GM13976 (cell line): Measurements from ENCODE around the gene AAGAB.

Experiments
- DNase-seq: peaks from one replicate; pipeline ENCODE4 v3.0.0; 2012; ENCODE audit warnings: low spot score
- CTCF ChIP-seq: IDR thresholded peaks from 2 replicates; pipeline ENCODE4 v1.5.1; 2012; ENCODE audit warnings: borderline replicate concordance, mild to moderate bottlenecking; ENCODE audit not compliant: insufficient read depth; ENCODE audit errors: extremely low read depth, missing control alignments, control extremely low read depth
- in situ Hi-C: fragments of 300-500 bp; cut with MboI; formaldehyde crosslinking; loops from one replicate; pipeline ENCODE4 v1.12.0; 2022; ENCODE audit warnings: low sequenced_read_pairs, mixed read lengths, inconsistent platforms; ENCODE audit not compliant: unreplicated experiment

Gene AAGAB

GRCh38 chr15:67201136-67201535 is 53.3 kb downstream of the AAGAB start:
- no peak for TF ChIP-seq CTCF
- in situ Hi-C loops: no loop called here
- no peak for DNase-seq

DNA sequence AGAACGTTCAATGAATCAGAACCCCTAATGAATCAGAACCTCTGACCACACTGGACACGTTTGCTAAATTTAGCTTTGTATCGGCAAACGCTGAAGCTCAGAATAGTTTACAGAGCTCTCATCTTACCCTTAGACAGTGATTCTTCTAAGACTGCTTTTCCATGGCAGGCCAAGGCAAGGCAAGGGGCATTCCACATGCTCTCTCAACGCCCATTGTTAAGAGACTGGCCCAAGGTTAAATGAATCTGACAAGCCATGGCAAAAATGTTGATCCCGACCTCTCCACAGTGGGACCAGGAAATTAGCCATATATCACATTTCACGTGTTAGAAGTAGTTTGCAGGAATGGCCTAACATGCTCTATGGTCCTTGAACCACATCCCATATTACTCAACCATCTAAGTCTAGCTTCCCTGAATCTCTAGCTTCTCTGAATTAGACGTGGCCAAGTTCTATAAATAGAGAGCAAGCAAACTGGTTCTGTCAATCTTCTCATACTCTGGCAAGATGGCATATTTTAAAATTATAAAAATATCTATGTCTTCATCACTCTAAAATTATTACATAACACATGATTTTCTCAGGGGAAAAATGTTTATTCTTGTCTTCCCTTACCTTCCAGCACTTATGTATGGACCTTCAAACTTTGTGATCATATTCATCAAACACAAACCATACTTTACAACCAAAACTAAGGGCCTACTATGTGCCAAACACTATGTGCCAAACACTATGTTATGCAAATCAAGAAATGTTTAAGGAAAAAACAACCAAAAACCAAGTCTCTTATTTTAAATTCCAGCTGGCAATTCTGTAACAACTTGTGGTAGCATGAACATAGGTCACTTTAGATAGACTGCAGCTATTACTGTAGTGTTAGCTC is 54.3 kb downstream of the AAGAB start:
- no peak for TF ChIP-seq CTCF
- in situ Hi-C loops: no loop called here
- no peak for DNase-seq

GRCh38 chr15:67199391-67199790 is 55.1 kb downstream of the AAGAB start:
- DNase-seq: no peak
- no peak for TF ChIP-seq CTCF
- in situ Hi-C loops: no loop called here

- in situ Hi-C loops: no loop called here
- no peak for DNase-seq
- TF ChIP-seq CTCF: no peak
These were observed 56.2 kb downstream of the AAGAB start for GRCh38 chr15:67198157-67198754.

GRCh38 chr15:67197364-67197695 is 57.1 kb downstream of the AAGAB start:
- TF ChIP-seq CTCF: no peak
- in situ Hi-C loops: no loop called here
- DNase-seq: no peak

- in situ Hi-C loops: no loop called here
- TF ChIP-seq CTCF: no peak
- no peak for DNase-seq
These were observed 57.6 kb downstream of the AAGAB start for GRCh38 chr15:67196672-67197363.
